HL-60/S4 treated with phorbol 12-myristate 13-acetate at 8.2 ng/mL for 4 days and 3 days (cell line): ENCODE data around the gene CTSD.

Experiments
- in situ Hi-C: fragments of 300-500 bp; cut with MboI; formaldehyde crosslinking; loops from 2 replicates; pipeline ENCODE4 v1.15.0; 2022; ENCODE audit warnings: low sequenced_read_pairs

The CTSD gene

GRCh38 chr11:1732418-1733008, 31.2 kb downstream of the CTSD start:
- in situ Hi-C loops, result no loop called here

GRCh38 chr11:1731451-1732059, 32.2 kb downstream of the CTSD start:
- in situ Hi-C loops, result no loop called here

DNA sequence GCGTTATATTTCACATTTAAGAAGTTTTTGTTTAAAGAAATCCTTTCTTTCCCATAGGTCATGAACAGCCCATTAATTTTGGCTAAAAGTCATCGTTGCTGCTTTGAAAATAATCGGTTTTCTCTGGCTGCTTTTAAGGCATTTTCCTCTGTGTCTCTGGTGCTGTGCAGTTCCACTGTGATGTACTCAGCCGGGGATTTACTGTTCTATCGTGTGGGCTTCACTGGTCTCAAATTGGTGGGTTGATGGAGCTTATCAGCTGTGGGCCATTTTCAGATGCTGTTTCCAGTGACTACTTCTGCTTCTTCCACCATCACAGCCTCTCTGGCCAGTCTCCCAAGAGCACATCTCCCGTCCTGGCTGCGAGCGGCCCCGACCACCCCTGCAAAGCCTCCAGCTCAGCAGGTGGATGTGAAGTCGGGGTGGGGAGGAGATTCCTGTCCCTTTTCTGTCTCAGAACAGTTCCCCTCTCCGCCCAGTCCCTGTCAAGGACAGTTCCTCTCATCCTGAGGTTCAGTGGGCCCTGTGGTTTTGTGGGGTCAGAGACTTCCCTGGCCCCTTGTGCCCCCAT, 33.6 kb downstream of the CTSD start:
- in situ Hi-C loops, result no loop called here

DNA sequence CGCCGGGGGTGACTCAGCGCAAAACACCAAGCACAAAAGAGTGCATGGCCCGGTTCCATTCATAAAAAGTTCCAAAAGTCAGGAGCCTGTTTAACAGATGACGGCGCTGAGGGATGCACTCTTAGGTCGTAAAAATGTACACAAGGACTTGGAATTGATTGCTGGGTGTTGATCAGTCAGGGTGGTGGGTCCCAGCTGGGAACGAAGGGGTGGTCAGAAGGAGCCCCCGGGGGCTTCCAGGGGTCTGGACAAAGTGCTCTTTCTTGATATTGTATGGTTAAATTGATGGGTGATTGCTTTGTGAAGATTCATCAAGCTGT, 34.1 kb downstream of the CTSD start:
- in situ Hi-C loops, result no loop called here

DNA sequence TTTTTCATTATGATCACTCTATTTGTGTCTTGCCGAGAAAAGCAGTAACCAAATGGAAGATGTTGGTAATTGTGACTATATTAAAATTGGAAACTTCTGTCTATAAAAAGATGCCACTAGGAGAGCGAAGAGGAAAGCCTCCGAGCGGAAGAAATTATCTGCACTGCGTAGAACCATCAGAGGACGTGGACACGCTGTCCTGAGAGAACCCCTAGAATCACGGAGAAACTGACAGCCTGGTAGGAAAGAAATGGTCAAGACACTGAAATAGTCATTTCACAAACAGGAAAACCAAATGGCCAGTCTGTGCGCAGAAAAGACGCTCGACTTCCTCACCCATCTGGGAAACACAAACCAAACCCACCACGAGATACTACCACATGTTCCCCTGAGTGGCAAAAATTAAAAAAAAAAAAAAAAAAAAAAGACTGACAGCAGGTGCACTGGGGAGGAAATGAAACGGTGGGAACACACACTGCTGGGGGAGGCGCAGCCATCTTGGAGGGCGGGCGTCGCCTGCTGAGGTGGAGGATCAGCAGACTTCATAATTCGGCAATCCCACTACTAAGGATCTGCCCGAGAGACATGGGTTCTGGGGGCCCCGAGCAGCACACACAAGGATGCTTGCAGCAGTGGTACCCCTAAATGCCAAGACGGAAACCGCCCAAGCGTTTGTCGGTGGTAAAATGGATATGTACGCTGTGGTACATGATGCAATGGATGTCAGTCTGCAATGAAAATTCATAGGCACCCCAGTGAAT, 34.6 kb downstream of the CTSD start:
- in situ Hi-C loops, result no loop called here

DNA sequence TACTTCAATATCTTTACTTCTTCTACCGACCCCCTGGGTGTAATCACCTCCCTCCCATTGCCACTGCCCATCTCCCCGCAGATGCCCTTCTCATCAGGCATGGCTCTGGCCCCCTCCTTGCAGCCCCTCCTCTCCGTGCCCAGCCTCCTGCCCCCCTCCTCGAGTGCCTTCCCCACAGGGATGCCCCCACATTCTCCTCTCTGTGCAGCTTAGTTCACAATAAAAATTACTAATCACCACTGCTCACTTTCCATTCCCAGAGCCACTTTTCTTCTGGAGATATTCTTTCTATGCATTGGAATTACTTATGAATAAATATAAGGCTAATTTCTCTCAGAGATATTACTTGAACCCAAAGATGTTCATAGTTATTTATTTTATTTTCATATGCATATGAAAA, 35.4 kb downstream of the CTSD start:
- in situ Hi-C loops, result no loop called here

DNA sequence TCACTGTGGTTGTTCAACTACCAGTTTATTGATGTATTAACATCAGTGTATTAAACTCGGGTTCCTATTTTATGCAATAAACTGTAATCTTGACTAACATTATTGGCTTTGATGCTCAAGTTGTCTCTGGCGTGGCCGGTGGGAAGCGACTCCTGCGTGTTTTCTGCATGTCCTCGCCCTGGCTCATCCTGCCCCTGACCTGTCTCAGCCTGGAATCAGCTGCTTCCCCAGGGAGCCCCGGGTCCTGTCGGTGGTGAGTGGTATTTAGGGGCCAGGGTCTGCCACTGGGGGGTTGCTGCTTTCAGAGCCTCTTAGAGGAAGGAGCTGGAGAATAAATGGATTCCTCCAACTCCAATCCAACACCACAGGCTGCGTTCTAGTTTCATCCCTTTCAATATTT, 35.9 kb downstream of the CTSD start:
- in situ Hi-C loops, result no loop called here

DNA sequence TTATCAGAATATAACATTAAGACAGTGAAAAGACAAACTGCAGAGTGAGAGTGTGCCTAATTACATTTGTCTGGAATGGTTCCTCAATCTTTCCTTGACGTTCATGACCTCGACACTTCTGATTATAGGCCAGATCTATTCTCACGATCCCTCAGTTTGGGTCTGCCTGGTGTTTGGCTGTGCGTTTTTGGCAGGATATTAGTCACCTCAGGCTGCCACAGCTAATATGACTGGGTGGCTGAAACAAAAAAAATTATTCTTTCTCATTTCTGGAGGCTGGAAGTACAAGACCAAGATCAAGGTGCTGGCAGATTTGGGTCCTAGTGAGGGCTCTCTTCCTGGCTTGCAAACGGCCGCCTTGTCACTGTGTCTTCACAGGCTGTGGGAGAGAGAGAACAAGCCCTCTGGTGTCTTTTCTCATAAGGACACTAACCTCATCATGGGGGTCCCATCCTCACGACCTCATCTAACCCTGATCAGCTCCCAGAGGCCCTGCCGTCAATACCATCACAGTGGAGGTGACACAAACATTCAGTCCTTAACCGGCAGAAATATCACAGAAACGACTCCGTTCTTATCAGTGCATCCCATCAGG, 36.5 kb downstream of the CTSD start:
- in situ Hi-C loops, result no loop called here

GRCh38 chr11:1719781-1720180, 43.9 kb downstream of the CTSD start:
- in situ Hi-C loops, result loop anchor here (25.0 kb wide), 1 partner anchor 93 kb away; no protein-coding TSS in a partner anchor

DNA sequence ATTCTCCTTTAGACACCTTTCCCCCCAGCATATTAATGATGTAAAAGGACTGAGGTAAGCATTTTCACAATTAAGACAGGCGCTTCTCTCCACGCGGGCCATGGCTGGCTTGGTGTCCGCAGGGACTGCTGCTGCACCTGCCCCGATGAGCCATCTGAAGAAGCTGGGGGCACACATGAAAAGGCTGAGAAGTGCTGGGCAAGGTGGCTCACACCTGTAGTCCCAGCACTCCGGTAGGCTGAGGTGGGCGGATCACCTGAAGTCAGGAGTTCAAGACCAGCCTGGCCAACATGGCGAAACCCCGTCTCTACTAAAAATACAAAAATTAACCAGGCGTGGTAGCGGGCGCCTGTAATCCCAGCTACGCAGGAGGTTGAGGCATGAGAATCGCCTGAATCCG, 45.4 kb downstream of the CTSD start:
- in situ Hi-C loops, result loop anchor here (25.0 kb wide), 1 partner anchor 94 kb away; no protein-coding TSS in a partner anchor

GRCh38 chr11:1717745-1718144, 46.0 kb downstream of the CTSD start:
- in situ Hi-C loops, result loop anchor here (25.0 kb wide), 1 partner anchor 95 kb away; no protein-coding TSS in a partner anchor

GRCh38 chr11:1714908-1715885, 48.5 kb downstream of the CTSD start:
- in situ Hi-C loops, result loop anchor here (25.0 kb wide), 1 partner anchor 97 kb away; no protein-coding TSS in a partner anchor

DNA sequence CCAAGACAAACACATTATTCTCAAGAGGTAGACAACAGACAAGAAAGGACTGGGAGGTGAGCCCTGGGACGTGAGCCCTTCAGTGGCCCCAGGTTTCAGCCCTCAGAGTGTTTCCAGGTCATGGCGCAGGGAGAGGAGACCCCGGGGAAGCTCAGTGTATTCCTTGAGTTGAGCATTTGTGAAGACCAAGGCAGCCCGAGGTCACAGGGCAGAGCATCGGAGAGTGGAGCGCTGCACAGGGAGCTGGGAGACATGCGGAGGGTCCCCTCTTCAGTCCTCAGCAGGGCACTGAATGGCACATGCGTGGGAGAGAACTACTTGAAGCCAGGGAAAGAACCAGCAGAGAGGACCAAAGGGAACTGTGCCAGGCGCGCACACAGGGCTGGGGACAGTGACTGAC, 55.0 kb downstream of the CTSD start:
- in situ Hi-C loops, result loop anchor here (25.0 kb wide), 1 partner anchor 104 kb away; no protein-coding TSS in a partner anchor

GRCh38 chr11:1707751-1708150, 56.0 kb downstream of the CTSD start:
- in situ Hi-C loops, result loop anchor here (25.0 kb wide), 1 partner anchor 105 kb away; no protein-coding TSS in a partner anchor

DNA sequence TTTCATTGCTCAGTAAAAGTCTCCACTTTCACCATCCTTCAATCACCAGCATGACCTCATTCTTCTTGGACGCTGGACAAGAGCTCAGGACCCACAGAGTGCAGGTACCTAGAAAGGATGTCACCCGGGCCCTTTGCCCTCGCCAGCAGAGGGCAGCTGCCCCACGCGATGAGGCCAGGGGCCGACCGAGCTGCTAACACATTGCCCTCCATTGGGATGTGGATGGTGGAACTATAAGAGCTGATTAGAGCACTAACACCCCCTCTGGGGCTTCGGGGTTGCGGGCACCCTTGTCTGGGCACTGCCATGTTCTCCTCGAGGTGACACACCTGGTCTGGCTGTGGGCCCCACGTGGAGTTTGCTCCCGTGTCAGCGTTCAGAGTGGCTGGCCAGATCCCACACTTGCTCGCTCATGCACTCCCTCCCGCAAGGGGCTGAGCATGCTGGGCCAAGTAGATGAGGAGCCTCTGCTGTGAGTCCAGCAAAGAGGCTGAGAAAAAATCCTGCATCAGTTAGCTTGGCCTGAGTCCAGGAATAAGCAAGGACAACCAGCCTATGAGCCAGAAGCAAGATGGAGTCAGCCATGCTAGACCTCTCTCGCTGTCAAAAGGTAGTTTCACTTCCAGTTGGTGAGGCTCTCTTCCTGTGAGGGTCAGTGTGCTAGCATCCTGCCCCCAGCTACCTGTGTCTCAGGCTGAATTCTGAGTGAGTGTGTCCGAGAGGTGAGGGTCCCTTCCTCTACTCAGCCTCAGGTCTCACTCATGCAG, 56.9 kb downstream of the CTSD start:
- in situ Hi-C loops, result loop anchor here (25.0 kb wide), 1 partner anchor 105 kb away; no protein-coding TSS in a partner anchor

- in situ Hi-C loops, result loop anchor here (25.0 kb wide), 1 partner anchor 107 kb away; no protein-coding TSS in a partner anchor
Measured at GRCh38 chr11:1705126-1706052, 58.3 kb downstream of the CTSD start.

DNA sequence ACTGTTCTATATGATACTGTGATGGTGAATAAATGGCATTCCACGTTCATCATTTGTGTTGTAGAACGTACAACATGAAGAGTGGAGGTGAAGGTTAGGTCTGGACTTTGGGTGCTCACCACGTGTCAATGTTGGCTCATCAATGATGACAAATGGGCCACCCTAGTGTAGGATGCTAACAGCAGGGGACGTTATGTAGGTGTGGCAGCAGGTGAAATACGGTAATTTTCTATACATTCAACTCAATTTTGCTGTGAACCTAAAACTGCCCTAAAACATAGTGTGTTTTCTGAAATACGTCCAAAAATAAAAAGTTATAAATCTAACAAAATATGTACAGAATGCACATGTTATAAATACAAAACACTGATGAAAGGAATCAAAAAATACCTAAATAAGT, 60.6 kb downstream of the CTSD start:
- in situ Hi-C loops, result loop anchor here (25.0 kb wide), 1 partner anchor 109 kb away; no protein-coding TSS in a partner anchor
